A172 (cell line): ENCODE results near the gene MACF1. TPM values are rescaled to one million over a fixed set of nuclear protein-coding genes. Genes with fewer than 3 reads are reported as not detected.
"Not testable (repeated sequence)": the region's sequence is repeated elsewhere in the genome, so short reads cannot be mapped to it uniquely, and the experiment has no call there.

Experiments
- DNase-seq: peaks from one replicate; pipeline ENCODE4 v3.0.0-alpha.2; 2015; ENCODE audit warnings: low spot score
- total RNA-seq: library from RNA; depleted of rRNA; stranded (reverse); fragments of >200 nt; shearing (Covaris generic); gene quantifications from 2 replicates; pipeline ENCODE4 v1.2.3, GENCODE V29; 2014

MACF1 gene
- total RNA-seq, 1 experiment from 2014 or later = 256 TPM

DNA sequence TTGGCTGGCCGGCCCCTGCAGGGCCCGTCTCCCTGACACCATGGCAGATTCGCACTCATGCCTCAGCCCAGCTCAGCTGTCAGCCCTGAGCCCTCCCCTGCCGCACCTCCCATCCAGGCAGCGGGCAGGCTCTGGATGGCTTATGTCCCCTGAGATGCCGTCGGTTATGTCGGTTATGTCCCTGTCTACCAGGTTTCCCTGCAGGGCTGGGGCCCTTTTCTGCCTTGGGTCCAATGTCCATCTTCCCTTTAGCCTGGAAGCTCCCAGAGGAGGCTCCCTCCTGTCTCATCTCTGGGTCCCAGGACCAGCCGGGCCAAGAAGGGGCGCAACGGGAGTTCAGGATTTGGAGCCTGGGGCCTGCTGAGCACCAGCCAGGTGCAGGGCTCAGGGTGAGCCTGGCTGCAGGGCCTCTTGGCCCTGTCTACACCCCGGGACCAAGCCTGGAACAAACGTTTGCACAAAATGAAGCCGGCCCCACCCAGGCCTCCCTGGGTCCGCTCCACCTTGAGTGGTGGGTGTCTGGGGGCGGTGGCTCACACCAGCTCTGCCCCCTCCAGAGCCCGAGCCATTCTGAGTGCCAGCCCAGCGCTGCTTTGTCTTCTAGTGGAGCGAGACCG is 306.2 kb downstream of the MACF1 start:
- DNase-seq = not testable (repeated sequence)

DNA sequence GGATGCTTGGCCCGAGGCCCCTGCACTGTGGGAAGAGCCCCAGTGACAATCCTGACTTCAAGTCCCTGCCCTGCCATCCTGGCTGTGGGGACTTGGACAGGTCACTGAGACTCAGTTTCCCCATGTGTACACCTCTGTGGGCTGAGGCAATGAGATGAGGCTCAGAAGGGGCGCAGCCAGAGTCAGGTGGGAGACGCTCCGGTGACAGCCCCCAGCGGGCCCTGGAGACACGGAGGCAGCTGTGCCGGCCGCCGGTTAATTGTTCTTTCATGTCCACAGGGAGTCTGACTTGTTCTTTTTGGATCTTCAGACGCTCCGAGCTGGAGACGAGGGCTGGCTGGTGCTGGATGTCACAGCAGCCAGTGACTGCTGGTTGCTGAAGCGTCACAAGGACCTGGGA is 307.0 kb downstream of the MACF1 start:
- not testable (repeated sequence) for DNase-seq

DNA sequence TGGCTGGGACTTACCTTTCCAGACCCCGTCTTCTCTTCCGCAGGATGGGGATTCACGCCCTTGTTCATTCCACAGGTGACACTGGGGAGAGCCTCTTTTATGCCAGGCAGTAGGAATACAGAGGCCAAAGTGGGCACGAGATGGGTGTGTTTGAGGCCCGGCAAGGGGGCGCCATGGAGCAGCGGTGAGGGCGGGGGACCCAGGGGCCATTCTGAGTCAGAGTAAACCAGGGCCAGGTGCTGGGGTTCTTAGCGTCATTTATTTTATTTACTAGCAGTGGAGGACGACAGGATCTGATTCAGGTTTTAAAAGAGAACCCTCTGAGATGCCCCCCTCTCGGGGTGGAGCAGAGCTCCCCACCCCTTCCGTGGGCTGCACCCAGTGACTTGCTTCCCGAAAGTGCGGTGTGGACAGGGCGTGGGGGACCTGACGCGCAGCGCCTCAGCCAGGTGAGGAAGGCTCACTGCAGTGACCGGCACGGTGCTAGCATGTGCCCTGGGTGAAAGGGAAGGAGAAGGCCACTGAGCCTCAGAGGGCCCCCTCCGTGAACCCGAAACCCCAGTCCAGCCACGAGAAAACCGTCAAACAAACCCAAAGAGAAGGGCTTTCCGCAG is 307.8 kb downstream of the MACF1 start:
- DNase-seq = not testable (repeated sequence)

DNA sequence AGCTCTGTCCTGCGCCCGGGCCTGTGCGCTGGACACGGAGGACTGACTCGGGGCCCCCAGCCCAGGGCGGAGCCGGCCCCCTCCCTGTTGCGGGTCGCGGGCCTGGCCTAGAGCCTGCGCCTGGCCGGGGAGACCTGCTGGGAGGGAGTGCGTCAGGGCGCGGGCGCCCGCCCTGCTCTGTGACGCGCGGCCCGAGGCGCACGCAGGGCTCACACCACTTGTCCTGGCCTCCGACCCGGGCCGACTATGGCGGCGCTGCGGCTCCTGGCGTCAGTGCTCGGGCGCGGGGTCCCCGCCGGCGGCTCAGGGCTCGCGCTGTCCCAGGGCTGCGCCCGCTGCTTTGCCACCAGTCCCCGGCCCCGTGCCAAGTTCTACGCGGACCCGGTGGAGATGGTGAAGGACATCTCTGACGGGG is 310.2 kb downstream of the MACF1 start:
- DNase-seq = not testable (repeated sequence)

DNA sequence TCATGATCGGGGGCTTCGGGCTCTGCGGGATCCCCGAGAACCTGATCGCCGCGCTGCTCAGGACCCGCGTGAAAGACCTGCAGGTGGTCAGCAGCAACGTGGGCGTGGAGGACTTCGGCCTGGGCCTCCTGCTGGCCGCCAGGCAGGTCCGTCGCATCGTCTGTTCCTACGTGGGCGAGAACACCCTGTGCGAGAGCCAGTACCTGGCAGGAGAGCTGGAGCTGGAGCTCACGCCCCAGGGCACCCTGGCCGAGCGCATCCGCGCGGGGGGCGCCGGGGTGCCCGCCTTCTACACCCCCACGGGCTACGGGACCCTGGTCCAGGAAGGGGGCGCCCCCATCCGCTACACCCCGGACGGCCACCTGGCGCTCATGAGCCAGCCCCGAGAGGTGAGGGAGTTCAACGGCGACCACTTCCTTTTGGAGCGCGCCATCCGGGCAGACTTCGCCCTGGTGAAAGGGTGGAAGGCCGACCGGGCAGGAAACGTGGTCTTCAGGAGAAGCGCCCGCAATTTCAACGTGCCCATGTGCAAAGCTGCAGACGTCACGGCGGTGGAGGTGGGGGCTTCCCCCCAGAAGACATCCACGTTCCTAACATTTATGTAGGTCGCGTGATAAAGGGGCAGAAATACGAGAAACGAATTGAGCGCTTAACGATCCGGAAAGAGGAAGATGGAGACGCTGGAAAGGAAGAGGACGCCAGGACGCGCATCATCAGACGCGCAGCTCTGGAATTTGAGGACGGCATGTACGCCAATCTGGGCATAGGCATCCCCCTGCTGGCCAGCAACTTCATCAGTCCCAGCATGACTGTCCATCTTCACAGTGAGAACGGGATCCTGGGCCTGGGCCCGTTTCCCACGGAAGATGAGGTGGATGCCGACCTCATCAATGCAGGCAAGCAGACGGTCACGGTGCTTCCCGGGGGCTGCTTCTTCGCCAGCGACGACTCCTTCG is 310.9 kb downstream of the MACF1 start:
- not testable (repeated sequence) for DNase-seq

DNA sequence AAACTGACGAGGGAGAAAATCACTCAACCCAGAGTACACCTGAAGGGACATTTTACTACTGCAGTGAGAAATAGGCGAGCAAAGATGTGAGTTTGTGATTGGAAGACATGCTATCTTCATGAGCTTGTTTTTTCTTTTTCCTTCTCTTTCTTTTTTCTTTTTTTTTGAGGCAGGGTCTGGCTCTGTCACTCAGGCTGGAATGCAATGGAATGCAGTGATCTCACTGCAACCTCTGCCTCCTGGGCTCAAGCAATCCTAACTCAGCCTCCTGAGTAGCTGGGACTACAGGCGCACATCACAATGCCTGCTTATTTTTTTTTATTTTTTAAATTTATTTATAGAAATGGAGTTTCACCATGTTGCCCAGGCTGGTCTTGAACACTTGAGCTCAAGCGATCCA is 312.3 kb downstream of the MACF1 start:
- DNase-seq = not testable (repeated sequence)

DNA sequence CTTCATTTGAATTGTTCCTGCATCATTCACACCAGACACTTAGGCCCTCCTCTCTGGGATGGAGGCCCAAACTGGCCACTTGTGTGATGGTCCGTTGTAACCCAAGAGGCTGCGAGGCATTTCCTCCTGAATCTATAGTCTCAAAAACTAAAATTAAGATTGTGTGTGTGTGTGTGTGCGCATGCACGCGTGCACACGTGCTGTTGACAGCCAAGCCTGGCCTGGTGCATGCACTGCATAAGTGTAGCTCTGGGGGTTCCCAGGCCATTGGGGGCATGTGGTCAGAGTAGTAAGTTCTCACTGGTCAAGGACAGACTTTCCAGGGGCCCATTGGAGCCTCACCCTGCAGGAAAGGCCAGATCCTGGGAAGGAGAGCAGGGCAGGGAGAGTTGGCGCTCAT is 313.4 kb downstream of the MACF1 start:
- DNase-seq = not testable (repeated sequence)

DNA sequence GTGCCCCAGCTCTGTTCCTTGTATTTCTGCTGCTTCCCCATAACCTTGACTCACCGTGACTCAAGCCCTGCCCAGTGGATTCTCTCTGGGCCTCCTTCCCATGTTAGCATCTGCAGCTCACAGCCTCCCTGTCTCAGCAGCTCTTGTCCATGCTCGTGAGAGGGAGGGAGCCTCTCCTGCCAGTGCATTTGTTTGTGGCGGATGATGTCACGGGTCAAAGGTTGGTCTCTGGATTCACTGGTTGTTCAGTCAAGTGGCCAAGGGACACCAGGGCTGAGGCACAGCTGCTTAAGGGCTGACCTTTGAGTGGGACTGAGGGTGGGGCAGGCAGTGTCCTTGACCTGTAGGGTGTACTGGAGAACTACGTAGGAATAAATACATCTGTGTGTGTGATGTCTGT is 314.9 kb downstream of the MACF1 start:
- not testable (repeated sequence) for DNase-seq

DNA sequence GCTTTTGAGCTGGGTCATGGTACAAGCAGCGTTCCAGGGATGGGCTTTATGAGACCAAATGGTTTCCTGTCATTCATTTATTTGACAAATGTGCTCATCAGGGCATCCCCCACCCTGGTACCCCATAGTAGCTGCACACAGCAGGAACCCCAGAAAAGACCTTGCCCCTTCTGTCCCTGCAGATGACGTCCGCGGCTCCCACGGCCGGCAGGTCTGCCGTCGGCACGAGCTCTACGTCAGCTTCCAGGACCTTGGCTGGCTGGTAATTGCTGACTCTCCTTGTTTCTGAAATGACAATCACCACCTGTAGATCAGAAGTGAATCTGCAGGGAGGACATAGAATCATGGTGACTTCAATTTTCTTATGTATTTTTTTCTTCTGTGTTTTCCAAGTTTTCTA is 317.7 kb downstream of the MACF1 start:
- DNase-seq = not testable (repeated sequence)

DNA sequence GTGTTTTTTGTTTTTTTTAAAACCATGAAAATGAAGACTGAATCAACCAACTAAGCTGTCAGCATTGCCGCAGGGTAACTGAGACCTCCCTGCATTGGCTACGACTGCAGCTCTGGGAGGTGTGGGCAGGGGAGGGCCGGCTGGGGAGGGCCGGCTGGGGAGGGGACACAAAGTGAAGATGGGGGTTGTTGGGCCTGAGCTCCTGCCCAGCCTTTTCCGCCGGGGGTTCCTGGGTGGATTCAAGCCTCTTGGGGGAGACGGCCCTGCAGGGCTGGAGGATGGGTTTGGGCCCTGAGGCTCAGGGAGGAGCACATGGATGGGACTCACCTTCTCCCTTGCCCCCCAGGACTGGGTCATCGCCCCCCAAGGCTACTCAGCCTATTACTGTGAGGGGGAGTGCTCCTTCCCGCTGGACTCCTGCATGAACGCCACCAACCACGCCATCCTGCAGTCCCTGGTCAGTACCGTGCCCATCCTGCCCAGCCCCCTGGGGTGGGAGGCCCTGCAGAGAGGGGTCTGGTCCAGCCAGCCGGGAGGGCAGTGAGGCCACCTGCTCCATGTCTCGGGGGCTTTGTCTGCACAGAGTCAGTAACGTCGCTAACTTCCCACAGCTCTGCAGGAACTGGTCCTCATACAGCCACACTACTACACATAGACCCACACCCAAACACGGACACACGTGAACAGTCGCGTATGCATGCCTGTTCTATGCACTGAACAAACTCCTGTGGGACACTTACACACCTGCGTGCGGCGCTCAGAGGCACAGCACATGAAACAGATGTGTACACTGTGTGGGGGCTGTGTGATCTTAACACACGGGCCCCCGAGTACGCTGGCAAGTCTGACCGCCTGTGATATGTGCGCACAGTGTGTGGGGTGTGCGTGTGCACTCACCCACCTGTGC is 318.4 kb downstream of the MACF1 start:
- DNase-seq = no peak

DNA sequence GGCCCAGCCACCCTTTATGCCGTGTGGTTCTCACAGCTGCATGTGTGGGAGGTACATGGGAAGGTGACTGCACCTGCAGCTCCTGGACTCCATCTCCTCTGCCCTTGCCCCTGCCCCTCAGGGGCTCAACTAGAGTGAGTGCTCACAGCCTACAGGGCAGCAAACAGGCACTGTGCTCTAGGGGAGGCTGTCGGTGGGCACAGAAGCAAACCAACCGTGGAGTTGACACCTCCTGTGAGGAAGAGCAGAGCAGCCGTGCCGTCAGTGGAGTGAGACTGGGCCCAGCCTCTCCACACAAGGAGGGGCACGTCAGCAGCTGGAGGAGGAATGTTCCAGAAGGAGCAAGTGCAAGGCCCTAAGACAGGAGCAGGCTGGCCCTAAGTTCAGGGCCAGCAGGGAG is 319.7 kb downstream of the MACF1 start:
- no peak for DNase-seq

DNA sequence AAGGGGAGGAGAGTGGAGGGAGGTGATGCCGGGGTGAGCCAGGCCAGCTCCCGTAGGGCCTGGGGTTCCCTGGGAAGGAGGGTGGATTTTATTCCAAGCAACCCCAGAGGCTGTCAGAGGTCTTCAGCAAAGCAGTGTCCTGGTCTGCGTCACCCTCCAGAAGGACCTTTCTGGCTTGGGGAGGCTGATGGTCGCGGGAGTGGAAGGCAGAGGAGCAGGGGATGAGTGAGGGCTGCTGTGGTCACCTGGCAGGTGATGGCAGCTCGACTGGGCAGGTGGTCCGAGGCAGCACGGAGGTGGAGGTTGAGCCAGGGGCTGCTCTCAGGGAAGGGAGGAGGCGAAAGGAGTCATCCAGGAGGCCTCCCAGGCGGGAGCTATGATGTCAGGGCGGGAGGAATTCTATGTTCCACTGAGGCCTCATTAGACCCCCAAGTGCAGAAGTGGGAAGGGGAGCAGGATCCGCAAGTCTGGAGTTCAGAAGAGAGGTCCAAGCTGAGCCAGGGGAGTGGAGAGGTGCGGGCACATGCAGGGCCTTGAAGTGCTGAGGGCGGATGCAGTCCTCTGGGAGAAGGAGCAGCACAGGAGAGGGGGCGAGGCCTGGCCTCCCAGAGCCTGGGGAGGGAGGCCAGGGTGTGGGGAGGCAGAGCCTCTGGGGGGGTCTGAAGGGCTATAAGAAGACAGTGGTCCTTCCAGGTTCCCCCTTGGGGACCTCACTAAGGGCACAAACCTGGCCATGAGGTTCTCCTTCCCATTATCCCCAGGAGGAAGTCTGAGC is 320.3 kb downstream of the MACF1 start:
- no peak for DNase-seq

DNA sequence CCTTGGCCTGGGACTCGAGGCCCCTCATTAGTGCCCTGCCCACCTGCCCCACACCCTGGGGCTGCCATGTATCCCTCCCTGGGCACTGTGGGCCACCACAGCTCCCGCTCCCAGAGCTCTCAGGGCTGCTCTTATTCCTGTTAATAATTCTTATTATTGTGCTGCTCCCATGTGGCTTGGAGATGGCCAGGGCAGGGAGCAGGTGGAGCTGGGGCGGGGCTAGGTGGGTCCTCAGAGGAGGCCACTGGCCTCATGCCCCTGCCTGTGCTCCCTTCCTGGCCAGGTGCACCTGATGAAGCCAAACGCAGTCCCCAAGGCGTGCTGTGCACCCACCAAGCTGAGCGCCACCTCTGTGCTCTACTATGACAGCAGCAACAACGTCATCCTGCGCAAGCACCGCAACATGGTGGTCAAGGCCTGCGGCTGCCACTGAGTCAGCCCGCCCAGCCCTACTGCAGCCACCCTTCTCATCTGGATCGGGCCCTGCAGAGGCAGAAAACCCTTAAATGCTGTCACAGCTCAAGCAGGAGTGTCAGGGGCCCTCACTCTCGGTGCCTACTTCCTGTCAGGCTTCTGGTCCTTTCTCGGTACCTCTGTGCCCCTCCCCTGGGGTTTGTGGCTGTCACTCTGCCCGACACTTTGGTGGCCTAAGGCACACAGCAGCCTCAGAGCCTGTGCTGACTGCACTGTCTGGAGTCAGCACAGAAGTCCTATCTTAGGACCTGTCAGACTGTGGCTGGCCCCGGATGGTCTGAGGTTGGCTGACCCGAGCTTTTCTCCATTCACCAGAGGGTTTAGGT is 321.1 kb downstream of the MACF1 start:
- no peak for DNase-seq

DNA sequence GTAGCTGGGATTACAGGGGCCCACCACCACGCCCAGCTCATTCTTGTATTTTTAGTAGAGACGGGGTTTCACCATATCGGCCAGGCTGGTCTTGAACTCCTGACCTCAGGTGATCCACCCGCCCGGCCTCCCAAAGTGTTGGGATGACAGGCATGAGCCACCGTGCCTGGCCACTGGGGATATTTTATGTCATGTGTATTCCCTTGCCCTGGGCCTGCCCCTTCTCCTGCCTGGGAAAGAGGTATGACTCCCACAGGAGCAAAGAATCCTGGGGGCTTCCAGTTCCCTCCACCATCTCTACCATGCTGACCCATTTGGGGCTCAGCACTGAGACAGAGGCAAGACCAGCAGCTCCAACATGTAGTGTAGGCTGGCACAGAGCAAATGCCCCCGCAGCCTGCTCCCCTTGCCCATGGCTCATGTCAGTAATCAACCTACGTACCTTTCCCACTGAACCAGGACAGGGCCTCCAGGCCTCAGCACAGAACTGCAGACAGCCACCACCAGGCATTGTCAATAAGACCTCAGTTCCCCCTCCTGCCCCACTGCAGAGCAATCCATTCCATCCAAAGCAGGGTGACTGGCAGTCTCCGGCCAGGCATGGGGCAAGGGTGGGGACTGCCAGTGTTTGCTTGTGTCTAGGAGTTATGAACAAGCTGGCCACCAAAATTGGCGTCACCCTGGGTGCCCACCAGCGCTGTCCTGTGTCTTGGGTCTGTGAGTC is 322.1 kb downstream of the MACF1 start:
- DNase-seq = no peak

DNA sequence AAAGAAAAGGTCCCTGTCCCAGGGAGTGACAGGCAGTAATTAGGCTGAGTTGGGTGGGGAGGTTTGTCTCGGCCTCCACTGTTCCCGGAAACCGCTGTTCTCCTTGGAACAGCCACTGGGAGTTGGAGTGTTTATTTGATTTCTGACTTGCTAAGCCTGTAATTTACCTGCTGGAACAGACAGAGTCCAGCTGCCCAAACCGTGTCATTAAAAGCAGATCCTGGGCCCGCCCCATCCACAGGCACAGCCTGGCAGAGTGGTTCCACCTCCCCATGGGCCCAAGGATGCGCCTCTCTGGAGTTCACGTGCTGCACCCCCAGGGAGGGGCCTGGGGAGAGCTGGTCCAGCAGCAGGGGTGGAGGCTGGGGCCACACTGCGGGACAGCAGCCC is 322.7 kb downstream of the MACF1 start:
- not testable (repeated sequence) for DNase-seq

DNA sequence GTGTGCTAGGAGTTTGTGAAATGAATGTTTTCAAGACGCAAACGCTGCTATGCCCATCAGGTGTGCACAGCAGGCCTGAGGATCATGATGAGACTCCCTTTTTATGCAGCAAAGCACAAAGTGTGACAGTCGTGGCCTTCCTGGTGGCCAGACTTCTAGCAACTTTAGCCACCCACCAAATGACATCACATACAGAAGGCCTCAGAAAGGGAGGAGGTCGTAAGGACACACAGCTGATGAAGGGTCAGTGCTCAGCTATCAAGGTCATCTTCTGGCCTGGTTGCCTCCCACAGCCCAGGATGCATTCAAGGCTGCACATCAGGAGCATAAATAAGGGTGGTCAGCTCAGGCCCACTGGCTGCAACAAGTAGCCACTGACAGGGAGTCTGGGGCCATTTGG is 323.6 kb downstream of the MACF1 start:
- DNase-seq = no peak

DNA sequence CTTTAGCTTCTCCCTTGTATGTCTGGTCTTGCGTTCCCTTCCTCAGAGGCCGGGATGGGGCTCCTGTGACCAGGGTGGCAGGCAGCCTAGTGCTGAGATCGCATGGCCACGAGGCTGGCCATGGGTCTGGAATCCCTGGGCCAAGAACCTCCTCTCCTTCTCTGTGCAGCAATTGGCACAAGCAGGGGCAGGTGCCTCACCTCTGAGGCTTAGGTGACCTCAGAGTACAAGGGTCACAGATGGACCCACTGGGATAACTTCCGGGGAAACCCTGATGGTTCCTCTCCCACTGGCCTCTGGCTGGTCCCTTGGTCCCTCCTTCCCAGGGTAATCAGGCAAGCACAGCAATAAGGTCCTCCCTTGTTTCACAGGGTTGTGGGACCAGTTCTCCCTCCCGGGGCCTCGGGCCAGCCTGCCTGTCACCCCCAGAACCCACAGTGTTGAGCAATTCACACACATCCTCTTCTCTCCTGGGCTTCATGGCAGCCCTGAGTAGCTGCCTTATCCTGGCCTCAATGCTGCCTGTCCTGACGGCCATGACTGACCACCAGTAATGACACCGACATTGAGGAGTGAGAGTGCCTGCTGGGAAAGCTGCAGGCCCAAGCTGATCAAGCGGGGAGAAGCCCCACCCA is 325.5 kb downstream of the MACF1 start:
- DNase-seq = no peak

DNA sequence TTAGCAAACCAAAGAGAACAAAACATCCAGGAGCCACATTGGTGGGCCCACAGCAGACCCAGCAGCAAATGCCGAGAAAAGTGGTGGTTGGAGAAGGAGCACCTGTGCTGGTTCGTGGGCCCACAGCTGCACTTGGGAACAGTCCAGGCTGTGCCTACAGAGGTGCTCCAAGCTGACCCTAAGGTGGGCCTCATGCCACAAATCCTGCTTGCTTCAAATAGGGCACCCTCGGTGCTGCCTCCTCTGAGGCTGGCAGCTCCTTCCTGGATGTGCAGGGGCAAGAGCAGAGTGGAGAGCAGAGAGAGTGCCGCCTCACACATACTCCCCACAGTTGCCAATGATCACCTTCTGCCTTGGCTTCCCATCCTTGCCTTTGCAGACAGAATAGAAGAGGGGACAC is 327.0 kb downstream of the MACF1 start:
- DNase-seq = no peak

DNA sequence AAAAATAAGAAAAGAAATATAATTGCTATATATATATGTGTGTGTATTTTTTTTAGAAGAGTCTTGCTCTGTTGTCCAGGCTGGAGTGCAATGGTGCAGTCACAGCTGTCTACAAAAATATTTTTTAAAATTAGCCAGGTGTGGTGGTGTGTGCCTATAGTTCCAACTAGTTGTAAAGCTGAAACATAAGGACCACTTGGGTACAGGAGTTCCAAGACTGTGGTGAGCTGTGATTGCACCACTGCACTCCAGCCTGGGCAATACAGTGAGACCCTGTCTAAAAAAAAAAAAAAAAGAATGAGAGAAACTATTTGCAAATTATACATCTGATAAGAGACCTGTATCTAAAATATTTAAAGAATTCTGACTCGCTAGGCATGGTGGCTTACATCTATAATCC is 328.9 kb downstream of the MACF1 start:
- no peak for DNase-seq
